Measurements from ENCODE around the gene ADRB2. TPM values are rescaled to one million over a fixed set of nuclear protein-coding genes. Genes with fewer than 3 reads are reported as not detected.

The ADRB2 gene
- total RNA-seq, 1 experiment from 2014 or later = 2.8 TPM

GRCh38 chr5:148793261-148793660, 33.1 kb upstream of the ADRB2 start:
- Histone ChIP-seq H3K27me3 (ENCODE audit: insufficient read depth, low read depth) (no peaks in the 10 kb centered on the region), H3K4me2 (no peak overlapping the region), H3K36me3 (ENCODE audit: low read depth) (no peaks in the 10 kb centered on the region), H2AFZ (no peak overlapping the region), H3K9me3 (ENCODE audit: insufficient read depth, low read depth) (no peaks in the 10 kb centered on the region; the same call in 1 of the 2 replicates), H3K27ac (no peak overlapping the region), H3K4me3 (no peak overlapping the region), H4K20me1 (ENCODE audit: insufficient read depth) (no peaks in the 10 kb centered on the region), H3K79me2 (ENCODE audit: low read depth) (no peaks in the 10 kb centered on the region), H3F3A (ENCODE audit: insufficient read depth, low read depth) (no peaks in the 10 kb centered on the region), H3K4me1 (replicated peaks; ENCODE audit: insufficient read depth) (no peaks in the 10 kb centered on the region), H3K9me2 (ENCODE audit: insufficient read depth) (no peaks in the 10 kb centered on the region)
- ChIA-PET CTCF (no interaction called here), POLR2A (ENCODE audit: unreplicated experiment) (interaction anchor here (0.6 kb wide), 1 partner anchor 17 kb away, joined by 3 read pairs; no protein-coding TSS in a partner anchor)
- intact Hi-C loops (cut with micrococcal nuclease; ENCODE audit: unreplicated experiment) = no loop called here
- TF ChIP-seq CTCF (conservative IDR thresholded peaks at IDR 0.05) (no peak), EZH2 (IDR thresholded peaks at IDR 0.05; ENCODE audit: low read depth) (no peak)
- no peak for DNase-seq
- BruUV-seq (replicated peaks) = no TSS peak

- CTCF ChIA-PET = interaction anchor here (0.6 kb wide), 1 partner anchor 203 kb away, joined by 3 read pairs; no protein-coding TSS in a partner anchor
- BruUV-seq (replicated peaks) = no TSS peak
- POLR2A ChIA-PET (ENCODE audit: unreplicated experiment) = no interaction called here
Measured at GRCh38 chr5:148794275-148794674, 32.1 kb upstream of the ADRB2 start.

GRCh38 chr5:148794729-148795561, 31.5 kb upstream of the ADRB2 start:
- H3F3A ChIP-seq (ENCODE audit: insufficient read depth, low read depth) = no peaks in the 10 kb centered on the region
- H3K36me3 ChIP-seq (ENCODE audit: low read depth) = no peaks in the 10 kb centered on the region
- DNase-seq = no peak
- H3K27me3 ChIP-seq (ENCODE audit: insufficient read depth, low read depth) = no peaks in the 10 kb centered on the region
- H4K20me1 ChIP-seq (ENCODE audit: insufficient read depth) = no peaks in the 10 kb centered on the region
- H3K4me2 ChIP-seq = no peak overlapping the region
- H3K9me3 ChIP-seq (ENCODE audit: insufficient read depth, low read depth) = no peaks in the 10 kb centered on the region; the same call in 1 of the 2 replicates
- H3K27ac ChIP-seq = no peak overlapping the region
- POLR2A ChIA-PET (ENCODE audit: unreplicated experiment) = no interaction called here
- H3K4me3 ChIP-seq = no peak overlapping the region
- TF ChIP-seq EZH2 (IDR thresholded peaks at IDR 0.05; ENCODE audit: low read depth) = no peak
- TF ChIP-seq CTCF (conservative IDR thresholded peaks at IDR 0.05) = no peak
- no peaks in the 10 kb centered on the region for H3K79me2 ChIP-seq (ENCODE audit: low read depth)
- no TSS peak for BruUV-seq (replicated peaks)
- CTCF ChIA-PET = interaction anchor here (0.6 kb wide), 1 partner anchor 202 kb away, joined by 3 read pairs; no protein-coding TSS in a partner anchor
- intact Hi-C loops (cut with micrococcal nuclease; ENCODE audit: unreplicated experiment) = no loop called here
- no peaks in the 10 kb centered on the region for H3K4me1 ChIP-seq (replicated peaks; ENCODE audit: insufficient read depth)
- H3K9me2 ChIP-seq (ENCODE audit: insufficient read depth) = no peaks in the 10 kb centered on the region
- no peak overlapping the region for H2AFZ ChIP-seq

More at GRCh38 chr5:148794275-148794674, 32.1 kb upstream of the ADRB2 start:
- no peaks in the 10 kb centered on the region for H4K20me1 ChIP-seq (ENCODE audit: insufficient read depth)
- no peak overlapping the region for H3K27ac ChIP-seq
- H3K4me2 ChIP-seq = no peak overlapping the region
- H3K4me3 ChIP-seq = no peak overlapping the region
- no peak for DNase-seq
- H3F3A ChIP-seq (ENCODE audit: insufficient read depth, low read depth) = no peaks in the 10 kb centered on the region
- H3K9me2 ChIP-seq (ENCODE audit: insufficient read depth) = no peaks in the 10 kb centered on the region
- no peaks in the 10 kb centered on the region for H3K79me2 ChIP-seq (ENCODE audit: low read depth)
- no peaks in the 10 kb centered on the region for H3K36me3 ChIP-seq (ENCODE audit: low read depth)
- intact Hi-C loops (cut with micrococcal nuclease; ENCODE audit: unreplicated experiment) = no loop called here
- no peak overlapping the region for H2AFZ ChIP-seq
- no peaks in the 10 kb centered on the region for H3K27me3 ChIP-seq (ENCODE audit: insufficient read depth, low read depth)
- H3K4me1 ChIP-seq (replicated peaks; ENCODE audit: insufficient read depth) = no peaks in the 10 kb centered on the region
- TF ChIP-seq CTCF (conservative IDR thresholded peaks at IDR 0.05) (no peak), EZH2 (IDR thresholded peaks at IDR 0.05; ENCODE audit: low read depth) (no peak)
- no peaks in the 10 kb centered on the region; the same call in 1 of the 2 replicates for H3K9me3 ChIP-seq (ENCODE audit: insufficient read depth, low read depth)
